SU-DHL-6 (cell line): ENCODE data around the gene ACER2.

Experiments
- H2AFZ ChIP-seq: fragments of 200-600 bp; sonication (generic); 2 replicates; pipeline ENCODE4 v1.6.1; 2014; ENCODE audit warnings: low read depth, mild to moderate bottlenecking, moderate library complexity, mixed read lengths, antibody characterized with exemption, low read length; ENCODE audit not compliant: severe bottlenecking
- H3F3A ChIP-seq: fragments of 200-600 bp; shearing (Covaris generic); 2 replicates; pipeline ENCODE4 v1.6.0; 2016; ENCODE audit warnings: antibody characterized with exemption, mild to moderate bottlenecking; ENCODE audit not compliant: insufficient read depth
- H3K27ac ChIP-seq: fragments of 200-600 bp; sonication (generic); 2 replicates; pipeline ENCODE4 v1.5.1; 2016; ENCODE audit warnings: low read depth, mild to moderate bottlenecking, low read length, moderate library complexity, mixed read lengths
- H3K27me3 ChIP-seq: fragments of 200-600 bp; sonication (generic), shearing (Covaris generic); 2 replicates; pipeline ENCODE4 v1.6.0; 2014; ENCODE audit warnings: mild to moderate bottlenecking, low read length
- H3K36me3 ChIP-seq: fragments of 200-600 bp; sonication (generic); 2 replicates; pipeline ENCODE4 v1.6.1; 2014; ENCODE audit warnings: mild to moderate bottlenecking, low read length, mixed read lengths
- H3K4me2 ChIP-seq: fragments of 300-600, 200-600 bp; shearing (Covaris generic), sonication (generic); 2 replicates; pipeline ENCODE4 v1.6.0; 2014; ENCODE audit warnings: low read length, low read depth, mild to moderate bottlenecking; ENCODE audit not compliant: poor library complexity, severe bottlenecking
- H3K4me3 ChIP-seq: fragments of 200-600 bp; sonication (generic); 2 replicates; pipeline ENCODE4 v1.5.1; 2014; ENCODE audit warnings: antibody characterized with exemption, low read length, mild to moderate bottlenecking, mixed read lengths; ENCODE audit not compliant: insufficient read depth, poor library complexity, severe bottlenecking
- H3K79me2 ChIP-seq: fragments of 200-600 bp; sonication (generic); 2 replicates; pipeline ENCODE4 v1.6.1; 2014; ENCODE audit warnings: mild to moderate bottlenecking, low read length, moderate library complexity; ENCODE audit not compliant: insufficient read depth
- H3K9ac ChIP-seq: fragments of 200-600 bp; sonication (generic); 2 replicates; pipeline ENCODE4 v1.7.0; 2014; ENCODE audit warnings: mild to moderate bottlenecking, low read length
- H3K9me2 ChIP-seq: fragments of 200-600 bp; sonication (generic); replicated peaks from 2 replicates; pipeline ENCODE4 v1.6.1; 2014; ENCODE audit warnings: low read length; ENCODE audit not compliant: insufficient read depth
- H3K9me3 ChIP-seq: fragments of 200-600 bp; sonication (generic); 2 replicates; pipeline ENCODE4 v1.6.1; 2014; ENCODE audit warnings: low read length, mixed read lengths; ENCODE audit not compliant: insufficient read depth
- H4K20me1 ChIP-seq: fragments of 200-600 bp; sonication (generic); 2 replicates; pipeline ENCODE4 v1.6.1; 2014; ENCODE audit warnings: low read depth, mild to moderate bottlenecking, antibody characterized with exemption, low read length, moderate library complexity, mixed read lengths
- EZH2phosphoT487 ChIP-seq: fragments of 200-600 bp; sonication (generic), shearing (Covaris generic); conservative IDR thresholded peaks from 2 replicates; pipeline ENCODE4 v1.6.1; 2018; ENCODE audit warnings: mild to moderate bottlenecking, antibody characterized with exemption, low read length, moderate library complexity, mixed read lengths
- TF ChIP-seq, protein P1 (sequence below): fragments of 200-600 bp; sonication (generic); IDR thresholded peaks from one replicate; pipeline ENCODE4 v1.5.1; 2017; ENCODE audit warnings: antibody characterized with exemption, mild to moderate bottlenecking, low read length, moderate library complexity; ENCODE audit not compliant: insufficient read depth, poor library complexity, severe bottlenecking

ACER2 gene

DNA sequence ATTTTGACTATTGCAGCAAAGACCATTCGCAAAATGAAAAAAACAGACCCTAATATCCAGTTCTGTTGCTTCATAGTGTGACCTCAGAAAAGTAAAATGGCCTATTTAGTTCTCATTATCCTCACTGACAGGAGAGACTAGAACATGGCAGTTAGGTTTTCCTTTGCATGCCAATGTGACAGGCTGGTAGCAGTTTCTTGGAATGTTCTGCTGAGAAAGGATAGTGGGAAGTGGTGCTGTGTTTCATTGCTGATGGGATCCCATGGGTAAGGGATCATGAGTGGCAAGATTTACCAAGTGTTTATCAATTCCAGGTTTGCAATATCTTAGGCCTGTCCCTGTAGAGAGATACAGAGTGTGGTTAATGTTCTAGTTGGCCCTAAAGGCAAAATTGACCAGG, 88.5 kb downstream of the ACER2 start:
- no peak overlapping the region for H3K27ac ChIP-seq
- no peaks in the 10 kb centered on the region for H3K9me2 ChIP-seq
- H3K9me3 ChIP-seq = no peaks in the 10 kb centered on the region
- H3K4me2 ChIP-seq = no peak overlapping the region
- H4K20me1 ChIP-seq = no peaks in the 10 kb centered on the region
- H3F3A ChIP-seq = no peaks in the 10 kb centered on the region
- no peaks in the 10 kb centered on the region for H3K27me3 ChIP-seq
- no peak overlapping the region for H3K4me3 ChIP-seq
- no peaks in the 10 kb centered on the region for H3K79me2 ChIP-seq
- no peak for TF ChIP-seq EZH2phosphoT487
- TF ChIP-seq, protein P1, sequence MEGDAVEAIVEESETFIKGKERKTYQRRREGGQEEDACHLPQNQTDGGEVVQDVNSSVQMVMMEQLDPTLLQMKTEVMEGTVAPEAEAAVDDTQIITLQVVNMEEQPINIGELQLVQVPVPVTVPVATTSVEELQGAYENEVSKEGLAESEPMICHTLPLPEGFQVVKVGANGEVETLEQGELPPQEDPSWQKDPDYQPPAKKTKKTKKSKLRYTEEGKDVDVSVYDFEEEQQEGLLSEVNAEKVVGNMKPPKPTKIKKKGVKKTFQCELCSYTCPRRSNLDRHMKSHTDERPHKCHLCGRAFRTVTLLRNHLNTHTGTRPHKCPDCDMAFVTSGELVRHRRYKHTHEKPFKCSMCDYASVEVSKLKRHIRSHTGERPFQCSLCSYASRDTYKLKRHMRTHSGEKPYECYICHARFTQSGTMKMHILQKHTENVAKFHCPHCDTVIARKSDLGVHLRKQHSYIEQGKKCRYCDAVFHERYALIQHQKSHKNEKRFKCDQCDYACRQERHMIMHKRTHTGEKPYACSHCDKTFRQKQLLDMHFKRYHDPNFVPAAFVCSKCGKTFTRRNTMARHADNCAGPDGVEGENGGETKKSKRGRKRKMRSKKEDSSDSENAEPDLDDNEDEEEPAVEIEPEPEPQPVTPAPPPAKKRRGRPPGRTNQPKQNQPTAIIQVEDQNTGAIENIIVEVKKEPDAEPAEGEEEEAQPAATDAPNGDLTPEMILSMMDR = no peak
- H2AFZ ChIP-seq = no peak overlapping the region
- H3K36me3 ChIP-seq = no peaks in the 10 kb centered on the region
- H3K9ac ChIP-seq = no peak overlapping the region

DNA sequence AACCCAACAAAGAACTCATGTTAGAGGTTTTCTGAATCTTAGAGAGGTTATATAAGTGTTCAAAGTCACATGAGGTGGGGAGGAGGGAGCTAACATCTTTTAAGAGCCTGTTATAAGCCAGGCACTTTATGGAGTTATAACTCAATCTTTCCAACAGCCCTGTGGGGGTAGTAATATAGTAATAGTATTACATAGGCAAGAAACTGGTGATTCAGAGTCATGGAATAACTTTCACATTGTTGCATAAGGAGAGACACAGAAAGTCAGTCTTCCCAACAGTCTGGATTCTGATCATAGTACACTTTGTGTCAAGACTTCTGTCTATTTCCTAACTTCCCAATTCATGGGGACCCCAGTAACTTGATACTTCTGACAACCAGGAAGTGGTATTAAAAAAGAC, 89.2 kb downstream of the ACER2 start:
- TF ChIP-seq EZH2phosphoT487 = no peak
- TF ChIP-seq, protein P1 = no peak
- no peaks in the 10 kb centered on the region for H3K36me3 ChIP-seq
- H4K20me1 ChIP-seq = no peaks in the 10 kb centered on the region
- no peak overlapping the region for H3K27ac ChIP-seq
- no peaks in the 10 kb centered on the region for H3K9me3 ChIP-seq
- no peaks in the 10 kb centered on the region for H3F3A ChIP-seq
- no peak overlapping the region for H3K9ac ChIP-seq
- no peaks in the 10 kb centered on the region for H3K27me3 ChIP-seq
- no peak overlapping the region for H3K4me2 ChIP-seq
- H3K79me2 ChIP-seq = no peaks in the 10 kb centered on the region
- no peak overlapping the region for H2AFZ ChIP-seq
- H3K4me3 ChIP-seq = no peak overlapping the region
- no peaks in the 10 kb centered on the region for H3K9me2 ChIP-seq
